ENCODE results near the gene DAZAP2.

The DAZAP2 gene

GRCh38 chr12:51238510-51239334 is at the start of gene DAZAP2:
TSS of gene DAZAP2 (plus strand) at chr12:51238826. CDS start at chr12:51238908, 82 bp downstream.
- peak; percentile 93 for DNase-seq (ENCODE audit: low read depth)

GRCh38 chr12:51189790-51190355 is 48.8 kb upstream of the DAZAP2 start:
- no peak for DNase-seq (ENCODE audit: low read depth)

- DNase-seq (ENCODE audit: low read depth) = no peak
These were observed 47.8 kb upstream of the DAZAP2 start for GRCh38 chr12:51190820-51191219.

GRCh38 chr12:51191516-51192283 is 46.9 kb upstream of the DAZAP2 start:
- DNase-seq (ENCODE audit: low read depth) = no peak

- DNase-seq (ENCODE audit: low read depth) = no peak
These were observed 46.3 kb upstream of the DAZAP2 start for GRCh38 chr12:51192284-51192671.

- no peak for DNase-seq (ENCODE audit: low read depth)
These were observed 42.8 kb upstream of the DAZAP2 start for GRCh38 chr12:51195841-51196240.

GRCh38 chr12:51196547-51196946 is 42.1 kb upstream of the DAZAP2 start:
- no peak for DNase-seq (ENCODE audit: low read depth)

GRCh38 chr12:51197736-51198567 is 40.7 kb upstream of the DAZAP2 start:
- no peak for DNase-seq (ENCODE audit: low read depth)

- DNase-seq (ENCODE audit: low read depth) = no peak
These were observed 39.9 kb upstream of the DAZAP2 start for GRCh38 chr12:51198568-51199365.

- DNase-seq (ENCODE audit: low read depth) = no peak
These were observed 39.2 kb upstream of the DAZAP2 start for GRCh38 chr12:51199366-51199945.

GRCh38 chr12:51200156-51200555 is 38.5 kb upstream of the DAZAP2 start:
- no peak for DNase-seq (ENCODE audit: low read depth)

GRCh38 chr12:51200806-51201205 is 37.8 kb upstream of the DAZAP2 start:
- DNase-seq (ENCODE audit: low read depth) = no peak

- no peak for DNase-seq (ENCODE audit: low read depth)
These were observed 35.9 kb upstream of the DAZAP2 start for GRCh38 chr12:51202718-51203117.

- no peak for DNase-seq (ENCODE audit: low read depth)
These were observed 33.3 kb upstream of the DAZAP2 start for GRCh38 chr12:51205350-51205749.

GRCh38 chr12:51208016-51208660 is 30.5 kb upstream of the DAZAP2 start:
- no peak for DNase-seq (ENCODE audit: low read depth)

- no peak for DNase-seq (ENCODE audit: low read depth)
These were observed 29.4 kb upstream of the DAZAP2 start for GRCh38 chr12:51209259-51209658.

- no peak for DNase-seq (ENCODE audit: low read depth)
These were observed 27.8 kb upstream of the DAZAP2 start for GRCh38 chr12:51210690-51211395.

GRCh38 chr12:51214895-51215294 is 23.7 kb upstream of the DAZAP2 start:
- no peak for DNase-seq (ENCODE audit: low read depth)

GRCh38 chr12:51216642-51217041 is 22.0 kb upstream of the DAZAP2 start:
- no peak for DNase-seq (ENCODE audit: low read depth)
